Measurements from ENCODE around the gene MCTP1.

MCTP1 gene

DNA sequence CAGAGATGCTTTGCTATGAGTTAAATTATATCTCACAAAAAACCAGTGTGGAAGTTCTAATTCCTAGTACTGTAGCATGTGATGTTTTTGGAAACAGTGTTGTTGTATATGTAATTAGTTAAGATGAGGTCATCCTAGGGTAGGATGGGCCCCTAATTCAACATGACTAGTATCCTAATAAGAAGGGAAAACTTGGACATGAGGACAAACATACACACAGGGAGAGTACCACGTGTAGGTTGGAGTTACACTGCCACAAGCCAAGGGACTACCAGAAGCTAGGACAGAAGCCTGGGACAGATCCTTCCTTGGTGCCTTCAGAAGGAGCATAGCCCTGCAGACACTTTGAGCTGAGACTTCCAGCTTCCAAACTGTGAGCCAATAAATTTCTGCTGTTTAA is 234.2 kb downstream of the MCTP1 start:
- Mint-ChIP-seq H3K36me3 (ENCODE audit: low read depth) (no peaks in the 10 kb centered on the region), H3K27me3 (ENCODE audit: low read depth) (no peaks in the 10 kb centered on the region), H3K27ac (no peak overlapping the region), H3K4me3 (no peak overlapping the region), H3K4me1 (no peaks in the 10 kb centered on the region), H3K9me3 (no peaks in the 10 kb centered on the region)
- no peak for TF ChIP-seq CTCF (IDR thresholded peaks at IDR 0.05; ENCODE audit: unreplicated experiment in 3 of 3)

- no peak for TF ChIP-seq CTCF (IDR thresholded peaks at IDR 0.05; ENCODE audit: unreplicated experiment in 3 of 3)
- no peak overlapping the region for H3K4me3 Mint-ChIP-seq
- H3K36me3 Mint-ChIP-seq (ENCODE audit: low read depth), result no peaks in the 10 kb centered on the region
- no peak overlapping the region for H3K27ac Mint-ChIP-seq
- H3K4me1 Mint-ChIP-seq, result no peaks in the 10 kb centered on the region
- H3K9me3 Mint-ChIP-seq, result no peaks in the 10 kb centered on the region
- H3K27me3 Mint-ChIP-seq (ENCODE audit: low read depth), result no peaks in the 10 kb centered on the region
Measured at GRCh38 chr5:95048628-95049027, 236.3 kb downstream of the MCTP1 start.

- Mint-ChIP-seq H3K27me3 (ENCODE audit: low read depth) (no peaks in the 10 kb centered on the region), H3K4me1 (no peaks in the 10 kb centered on the region), H3K36me3 (ENCODE audit: low read depth) (no peaks in the 10 kb centered on the region), H3K4me3 (no peak overlapping the region), H3K9me3 (no peaks in the 10 kb centered on the region), H3K27ac (no peak overlapping the region)
- no peak for TF ChIP-seq CTCF (IDR thresholded peaks at IDR 0.05; ENCODE audit: unreplicated experiment in 3 of 3)
Measured at GRCh38 chr5:95045181-95045965, 239.5 kb downstream of the MCTP1 start.

DNA sequence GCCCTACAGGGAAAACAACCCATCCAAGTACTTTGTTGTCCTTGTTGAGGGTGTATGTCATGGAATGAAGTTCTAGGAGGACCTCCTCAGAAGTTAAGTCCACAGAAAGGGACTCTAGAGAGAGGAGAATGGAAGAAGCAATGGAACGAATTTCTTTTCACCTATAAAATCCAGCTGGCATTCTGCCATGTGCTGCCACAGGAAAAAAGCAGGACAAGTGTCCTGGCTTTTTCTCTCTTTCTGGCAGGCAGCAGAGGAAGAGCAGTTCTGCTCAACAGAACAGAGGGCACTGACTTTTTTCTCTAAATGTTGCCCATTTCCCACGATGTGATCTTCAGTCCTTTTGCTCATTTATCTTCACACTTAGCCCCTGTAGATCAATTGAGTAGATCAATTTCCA is 240.8 kb downstream of the MCTP1 start:
- no peaks in the 10 kb centered on the region for H3K9me3 Mint-ChIP-seq

GRCh38 chr5:95043648-95044047 is 241.2 kb downstream of the MCTP1 start:
- no peak for TF ChIP-seq CTCF (IDR thresholded peaks at IDR 0.05; ENCODE audit: unreplicated experiment in 3 of 3)
- Mint-ChIP-seq H3K9me3 (no peaks in the 10 kb centered on the region), H3K36me3 (ENCODE audit: low read depth) (no peaks in the 10 kb centered on the region), H3K27me3 (ENCODE audit: low read depth) (no peaks in the 10 kb centered on the region), H3K4me3 (no peak overlapping the region), H3K27ac (no peak overlapping the region), H3K4me1 (no peaks in the 10 kb centered on the region)

More for the DNA sequence above, 240.8 kb downstream of the MCTP1 start:
- H3K27ac Mint-ChIP-seq, result no peak overlapping the region
- H3K36me3 Mint-ChIP-seq (ENCODE audit: low read depth), result no peaks in the 10 kb centered on the region
- H3K4me3 Mint-ChIP-seq, result no peak overlapping the region
- TF ChIP-seq CTCF (IDR thresholded peaks at IDR 0.05; ENCODE audit: unreplicated experiment in 3 of 3), result no peak
- no peaks in the 10 kb centered on the region for H3K4me1 Mint-ChIP-seq
- no peaks in the 10 kb centered on the region for H3K27me3 Mint-ChIP-seq (ENCODE audit: low read depth)

DNA sequence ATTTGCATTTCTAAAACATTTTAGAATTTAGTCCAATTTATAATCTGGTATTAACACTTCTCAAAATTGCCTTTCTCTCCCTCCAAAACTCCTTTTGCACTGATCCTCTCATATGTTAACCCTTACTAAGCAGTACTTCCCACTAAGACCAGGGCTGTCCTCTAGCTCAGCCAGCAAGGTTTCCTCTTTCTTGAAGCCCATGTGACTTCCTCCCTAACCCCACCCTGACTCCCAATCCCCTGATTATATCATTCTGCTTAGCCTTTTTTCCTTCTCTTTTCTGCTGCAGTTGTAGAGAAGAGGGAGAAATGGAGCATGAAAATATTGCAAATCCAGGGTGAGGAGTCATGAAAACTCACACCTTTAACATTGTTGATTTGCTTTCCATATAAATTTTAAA is 241.7 kb downstream of the MCTP1 start:
- Mint-ChIP-seq H3K36me3 (ENCODE audit: low read depth) (no peaks in the 10 kb centered on the region), H3K4me3 (no peak overlapping the region), H3K9me3 (no peaks in the 10 kb centered on the region), H3K4me1 (no peaks in the 10 kb centered on the region), H3K27ac (no peak overlapping the region), H3K27me3 (ENCODE audit: low read depth) (no peaks in the 10 kb centered on the region)
- no peak for TF ChIP-seq CTCF (IDR thresholded peaks at IDR 0.05; ENCODE audit: unreplicated experiment in 3 of 3)
